HEK293 (cell line): ENCODE measurements around the gene LILRA2.

Experiments
- CTCF ChIA-PET: fragments of 350-600 bp; formaldehyde crosslinking; extraction: SDS; loops from one replicate; lab custom pipeline; 2021; ENCODE audit warnings: antibody characterized with exemption; lab: Yijun Ruan, JAX
- POLR2A ChIA-PET: fragments of 300-600 bp; formaldehyde crosslinking; extraction: SDS; loops from one replicate; lab custom pipeline; 2020; ENCODE audit warnings: antibody characterized with exemption, inconsistent platforms; lab: Yijun Ruan, JAX
- H3K27ac ChIP-seq: fragments of 200-500 bp; sonication (Bioruptor generic); 2 replicates; pipeline ENCODE4 v1.5.1; 2014; ENCODE audit warnings: low read depth, low read length, control low read depth, inconsistent platforms; ENCODE audit errors: extremely low read depth
- H3K36me3 ChIP-seq, 2 experiments: fragments of 200-500 bp in 1 of 2; sonication (Bioruptor generic) in 1 of 2; 1 replicate in 1 of 2; 2 replicates in 1 of 2; pipeline ENCODE4 v1.5.1; 2014 to 2017; ENCODE audit warnings: inconsistent platforms in 2 of 2, low read length in 2 of 2; ENCODE audit not compliant: control insufficient read depth in 2 of 2, insufficient read depth in 1 of 2
- H3K4me1 ChIP-seq: fragments of 200-500 bp; sonication (Bioruptor generic); 2 replicates; pipeline ENCODE4 v1.5.1; 2014; ENCODE audit warnings: mild to moderate bottlenecking, low read length, inconsistent platforms; ENCODE audit not compliant: control insufficient read depth, insufficient read depth
- H3K4me3 ChIP-seq: 2 replicates; pipeline ENCODE4 v1.5.1; 2011; ENCODE audit warnings: low read depth, mild to moderate bottlenecking, control low read depth, low read length, moderate library complexity
- H3K9me3 ChIP-seq: fragments of 200-500 bp; sonication (Bioruptor generic); 2 replicates; pipeline ENCODE4 v1.5.1; 2014; ENCODE audit warnings: low read depth, low read length, inconsistent platforms; ENCODE audit not compliant: control insufficient read depth, insufficient read depth
- BCL11B ChIP-seq: fragments of 450-650 bp; formaldehyde crosslinking; IDR thresholded peaks from 2 replicates; pipeline ENCODE4 v1.5.1; 2016; ENCODE audit warnings: low read depth, missing biosample characterization, missing genetic modification characterization
- GFI1B ChIP-seq: fragments of 450-650 bp; formaldehyde crosslinking; IDR thresholded peaks from 2 replicates; pipeline ENCODE4 v1.5.1; 2016; ENCODE audit warnings: missing biosample characterization, missing genetic modification characterization
- GLIS2 ChIP-seq: fragments of 450-650 bp; formaldehyde crosslinking; IDR thresholded peaks from 2 replicates; pipeline ENCODE4 v1.5.1; 2016; ENCODE audit warnings: missing biosample characterization, missing genetic modification characterization
- KLF7 ChIP-seq: fragments of 450-650 bp; formaldehyde crosslinking; IDR thresholded peaks from 2 replicates; pipeline ENCODE4 v1.5.1; 2016; ENCODE audit warnings: missing biosample characterization, missing genetic modification characterization, borderline replicate concordance
- TRIM28 ChIP-seq: IDR thresholded peaks from 2 replicates; pipeline ENCODE4 v1.6.1; 2011; ENCODE audit warnings: low read length, control low read depth, borderline replicate concordance
- YY1 ChIP-seq: fragments of 450-650 bp; formaldehyde crosslinking; IDR thresholded peaks from 2 replicates; pipeline ENCODE4 v1.5.1; 2018; ENCODE audit warnings: missing biosample characterization, missing genetic modification characterization
- ZBTB1 ChIP-seq: fragments of 450-650 bp; formaldehyde crosslinking; IDR thresholded peaks from 2 replicates; pipeline ENCODE4 v1.5.1; 2016; ENCODE audit warnings: missing biosample characterization, missing genetic modification characterization
- ZBTB21 ChIP-seq: fragments of 450-650 bp; formaldehyde crosslinking; IDR thresholded peaks from 2 replicates; pipeline ENCODE4 v1.5.1; 2017; ENCODE audit warnings: missing biosample characterization, missing genetic modification characterization
- ZNF10 ChIP-seq: fragments of 450-650 bp; formaldehyde crosslinking; IDR thresholded peaks from 2 replicates; pipeline ENCODE4 v1.5.1; 2017; ENCODE audit warnings: missing biosample characterization, missing genetic modification characterization
- ZNF175 ChIP-seq: fragments of 450-650 bp; formaldehyde crosslinking; IDR thresholded peaks from 2 replicates; pipeline ENCODE4 v1.5.1; 2016; ENCODE audit warnings: missing biosample characterization, missing genetic modification characterization
- ZNF221 ChIP-seq: fragments of 450-650 bp; formaldehyde crosslinking; IDR thresholded peaks from 2 replicates; pipeline ENCODE4 v1.5.1; 2017; ENCODE audit warnings: missing biosample characterization, missing genetic modification characterization, borderline replicate concordance
- ZNF223 ChIP-seq: fragments of 450-650 bp; formaldehyde crosslinking; IDR thresholded peaks from 2 replicates; pipeline ENCODE4 v1.5.1; 2016; ENCODE audit warnings: missing biosample characterization, missing genetic modification characterization
- ZNF391 ChIP-seq: fragments of 450-650 bp; formaldehyde crosslinking; IDR thresholded peaks from 2 replicates; pipeline ENCODE4 v1.5.1; 2016; ENCODE audit warnings: low read depth, missing biosample characterization, missing genetic modification characterization, borderline replicate concordance
- ZNF404 ChIP-seq: fragments of 450-650 bp; formaldehyde crosslinking; IDR thresholded peaks from 2 replicates; pipeline ENCODE4 v1.5.1; 2017; ENCODE audit warnings: missing biosample characterization, missing genetic modification characterization
- ZNF521 ChIP-seq: fragments of 450-650 bp; formaldehyde crosslinking; IDR thresholded peaks from 2 replicates; pipeline ENCODE4 v1.5.1; 2017; ENCODE audit warnings: missing biosample characterization, mild to moderate bottlenecking, missing genetic modification characterization
- ZNF610 ChIP-seq: fragments of 450-650 bp; formaldehyde crosslinking; IDR thresholded peaks from 2 replicates; pipeline ENCODE4 v1.5.1; 2016; ENCODE audit warnings: missing biosample characterization, missing genetic modification characterization, borderline replicate concordance
- ZNF658 ChIP-seq: fragments of 450-650 bp; formaldehyde crosslinking; IDR thresholded peaks from 2 replicates; pipeline ENCODE4; 2016; ENCODE audit warnings: missing biosample characterization, missing genetic modification characterization
- ZNF768 ChIP-seq: fragments of 450-650 bp; formaldehyde crosslinking; IDR thresholded peaks from 2 replicates; pipeline ENCODE4 v1.5.1; 2018; ENCODE audit warnings: missing biosample characterization, mild to moderate bottlenecking, missing genetic modification characterization
- ZNF843 ChIP-seq: fragments of 450-650 bp; formaldehyde crosslinking; IDR thresholded peaks from 2 replicates; pipeline ENCODE4 v1.5.1; 2016; ENCODE audit warnings: missing biosample characterization, missing genetic modification characterization
- ZSCAN30 ChIP-seq: fragments of 450-650 bp; IDR thresholded peaks from 2 replicates; pipeline ENCODE4 v1.5.1; 2018; ENCODE audit warnings: missing biosample characterization, mild to moderate bottlenecking, missing genetic modification characterization, moderate library complexity
- TF ChIP-seq, protein P1 (sequence below): fragments of 450-650 bp; formaldehyde crosslinking; IDR thresholded peaks from 2 replicates; pipeline ENCODE4 v1.5.1; 2016; ENCODE audit warnings: missing biosample characterization, missing genetic modification characterization
- TF ChIP-seq, protein P2 (sequence below): fragments of 450-650 bp; formaldehyde crosslinking; IDR thresholded peaks from 2 replicates; pipeline ENCODE4 v1.5.1; 2016; ENCODE audit warnings: missing biosample characterization, missing genetic modification characterization, borderline replicate concordance
- TF ChIP-seq, protein P3 (sequence below): fragments of 450-650 bp; formaldehyde crosslinking; IDR thresholded peaks from 2 replicates; pipeline ENCODE4 v1.5.1; 2017; ENCODE audit warnings: missing biosample characterization, missing genetic modification characterization

The LILRA2 gene

DNA sequence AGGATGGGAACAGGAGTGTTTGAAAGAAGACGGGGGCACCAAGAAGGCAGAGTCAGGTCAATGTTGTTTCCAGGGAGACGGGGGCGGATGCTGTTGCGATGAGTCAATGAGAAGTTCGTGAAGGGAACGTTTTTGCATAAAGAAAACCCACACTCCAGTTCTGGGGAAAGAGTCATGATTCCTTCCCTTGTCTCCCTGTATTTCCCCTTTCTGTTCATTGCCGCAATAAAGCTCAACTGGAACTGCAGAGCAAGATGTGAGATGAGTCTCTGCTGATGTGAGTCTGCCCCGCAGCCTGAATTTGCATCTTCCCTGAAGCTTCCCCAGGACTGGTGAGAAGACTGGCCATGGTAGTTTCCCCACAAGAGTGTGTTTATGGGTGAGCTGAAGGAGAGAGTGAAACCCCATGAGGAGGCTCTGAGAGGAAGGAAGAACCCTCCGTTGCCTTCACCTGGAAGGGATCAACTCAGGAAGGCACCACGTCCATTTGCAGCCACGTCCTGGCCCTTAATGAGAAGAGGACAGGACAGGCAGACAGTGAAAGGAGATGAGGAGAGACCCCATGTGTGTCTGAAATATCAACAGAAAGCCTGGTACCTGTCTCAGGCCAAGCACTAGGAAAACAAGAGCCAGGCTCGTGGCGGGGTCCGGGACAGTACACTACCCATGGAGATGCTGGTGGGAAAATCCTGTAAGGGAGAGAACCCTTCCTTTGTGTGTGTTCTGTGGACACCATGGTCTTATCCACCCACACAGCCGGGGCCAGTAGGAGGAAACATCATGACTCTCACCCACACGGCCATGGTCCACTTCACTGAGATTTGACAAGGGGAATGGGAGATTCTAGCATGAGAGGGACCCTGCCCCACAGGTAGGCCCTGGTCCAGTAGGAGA, 33.5 kb downstream of the LILRA2 start (continued):
- TF ChIP-seq KLF7 (tag by site-specific recombination) (no peak), ZBTB1 (no peak), ZNF404 (tag by site-specific recombination) (no peak)

DNA sequence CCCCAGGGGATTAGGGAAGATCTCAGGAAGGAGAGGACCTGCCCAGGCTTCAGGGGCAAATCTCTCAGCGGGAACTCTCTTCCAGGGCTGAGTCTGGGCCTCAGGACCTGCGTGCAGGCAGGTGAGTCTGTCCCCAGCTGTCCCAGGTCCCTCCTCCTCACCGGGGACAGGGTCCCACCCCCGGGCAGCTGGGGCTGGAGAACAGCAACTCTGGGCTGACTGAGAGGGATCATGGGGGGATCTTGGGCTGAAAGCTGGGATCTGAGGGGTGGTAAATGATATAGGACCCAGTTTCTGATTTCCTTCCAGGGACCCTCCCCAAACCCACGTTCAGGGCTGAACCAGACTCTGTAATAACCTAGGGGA, 34.2 kb downstream of the LILRA2 start:
- POLR2A ChIA-PET = no interaction called here
- H3K4me1 ChIP-seq = no peaks in the 10 kb centered on the region
- no peak for TF ChIP-seq TRIM28
- TF ChIP-seq YY1 (tag by site-specific recombination) = no peak
- TF ChIP-seq, protein P1, sequence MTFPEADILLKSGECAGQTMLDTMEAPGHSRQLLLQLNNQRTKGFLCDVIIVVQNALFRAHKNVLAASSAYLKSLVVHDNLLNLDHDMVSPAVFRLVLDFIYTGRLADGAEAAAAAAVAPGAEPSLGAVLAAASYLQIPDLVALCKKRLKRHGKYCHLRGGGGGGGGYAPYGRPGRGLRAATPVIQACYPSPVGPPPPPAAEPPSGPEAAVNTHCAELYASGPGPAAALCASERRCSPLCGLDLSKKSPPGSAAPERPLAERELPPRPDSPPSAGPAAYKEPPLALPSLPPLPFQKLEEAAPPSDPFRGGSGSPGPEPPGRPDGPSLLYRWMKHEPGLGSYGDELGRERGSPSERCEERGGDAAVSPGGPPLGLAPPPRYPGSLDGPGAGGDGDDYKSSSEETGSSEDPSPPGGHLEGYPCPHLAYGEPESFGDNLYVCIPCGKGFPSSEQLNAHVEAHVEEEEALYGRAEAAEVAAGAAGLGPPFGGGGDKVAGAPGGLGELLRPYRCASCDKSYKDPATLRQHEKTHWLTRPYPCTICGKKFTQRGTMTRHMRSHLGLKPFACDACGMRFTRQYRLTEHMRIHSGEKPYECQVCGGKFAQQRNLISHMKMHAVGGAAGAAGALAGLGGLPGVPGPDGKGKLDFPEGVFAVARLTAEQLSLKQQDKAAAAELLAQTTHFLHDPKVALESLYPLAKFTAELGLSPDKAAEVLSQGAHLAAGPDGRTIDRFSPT = no peak
- TF ChIP-seq, protein P2, sequence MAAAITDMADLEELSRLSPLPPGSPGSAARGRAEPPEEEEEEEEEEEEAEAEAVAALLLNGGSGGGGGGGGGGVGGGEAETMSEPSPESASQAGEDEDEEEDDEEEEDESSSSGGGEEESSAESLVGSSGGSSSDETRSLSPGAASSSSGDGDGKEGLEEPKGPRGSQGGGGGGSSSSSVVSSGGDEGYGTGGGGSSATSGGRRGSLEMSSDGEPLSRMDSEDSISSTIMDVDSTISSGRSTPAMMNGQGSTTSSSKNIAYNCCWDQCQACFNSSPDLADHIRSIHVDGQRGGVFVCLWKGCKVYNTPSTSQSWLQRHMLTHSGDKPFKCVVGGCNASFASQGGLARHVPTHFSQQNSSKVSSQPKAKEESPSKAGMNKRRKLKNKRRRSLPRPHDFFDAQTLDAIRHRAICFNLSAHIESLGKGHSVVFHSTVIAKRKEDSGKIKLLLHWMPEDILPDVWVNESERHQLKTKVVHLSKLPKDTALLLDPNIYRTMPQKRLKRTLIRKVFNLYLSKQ (tag by site-specific recombination) = no peak
- no peak for TF ChIP-seq ZNF521
- TF ChIP-seq ZNF610 (tag by site-specific recombination) = no peak

DNA sequence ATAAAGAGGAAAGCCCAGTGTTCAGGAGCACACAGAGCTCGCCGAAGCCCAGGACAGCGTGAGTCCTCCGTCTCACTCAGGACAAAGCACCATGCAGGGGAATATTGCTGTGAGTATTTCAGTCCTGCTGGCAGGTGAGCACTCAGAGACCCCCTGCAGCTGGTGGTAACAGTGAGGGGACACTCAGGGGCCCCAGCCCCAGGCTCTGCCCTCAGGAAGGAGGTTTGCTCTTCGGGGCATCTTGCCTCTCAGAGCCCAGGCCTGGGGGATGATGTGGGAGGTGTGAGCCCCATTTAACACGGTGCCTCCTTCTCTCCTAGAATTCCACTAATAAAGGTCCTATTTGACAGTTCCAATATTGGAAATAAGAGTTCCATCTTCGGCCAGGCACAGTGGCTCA, 34.6 kb downstream of the LILRA2 start:
- no peaks in the 10 kb centered on the region for H3K4me1 ChIP-seq
- no peak overlapping the region for H3K27ac ChIP-seq
- CTCF ChIA-PET = no interaction called here
- H3K9me3 ChIP-seq = no peaks in the 10 kb centered on the region; the same call in 1 of the 2 replicates
- no peaks in the 10 kb centered on the region for H3K36me3 ChIP-seq
- no peak for TF ChIP-seq ZNF391 (tag by site-specific recombination)
- no peak for TF ChIP-seq ZNF221 (tag by site-specific recombination)
- no peak for TF ChIP-seq ZNF768 (tag by site-specific recombination)
- no peak for TF ChIP-seq GFI1B (tag by site-specific recombination)
- TF ChIP-seq ZNF175 (tag by site-specific recombination) = no peak
- no peak for TF ChIP-seq GLIS2 (tag by site-specific recombination)
- no peak for TF ChIP-seq ZNF843 (tag by site-specific recombination)
- TF ChIP-seq KLF7 (tag by site-specific recombination) = no peak
- TF ChIP-seq, protein P3, sequence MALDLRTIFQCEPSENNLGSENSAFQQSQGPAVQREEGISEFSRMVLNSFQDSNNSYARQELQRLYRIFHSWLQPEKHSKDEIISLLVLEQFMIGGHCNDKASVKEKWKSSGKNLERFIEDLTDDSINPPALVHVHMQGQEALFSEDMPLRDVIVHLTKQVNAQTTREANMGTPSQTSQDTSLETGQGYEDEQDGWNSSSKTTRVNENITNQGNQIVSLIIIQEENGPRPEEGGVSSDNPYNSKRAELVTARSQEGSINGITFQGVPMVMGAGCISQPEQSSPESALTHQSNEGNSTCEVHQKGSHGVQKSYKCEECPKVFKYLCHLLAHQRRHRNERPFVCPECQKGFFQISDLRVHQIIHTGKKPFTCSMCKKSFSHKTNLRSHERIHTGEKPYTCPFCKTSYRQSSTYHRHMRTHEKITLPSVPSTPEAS (tag by site-specific recombination) = no peak
- no peak for TF ChIP-seq ZSCAN30 (tag by site-specific recombination)
- TF ChIP-seq ZNF658 = no peak
- TF ChIP-seq ZNF10 = no peak
- TF ChIP-seq ZNF223 = no peak
- TF ChIP-seq BCL11B (tag by site-specific recombination) = no peak
- TF ChIP-seq ZBTB21 (tag by site-specific recombination) = no peak
- TF ChIP-seq, all 188 proteins: peak for 0
- POLR2A ChIA-PET = no interaction called here
- no peak overlapping the region for H3K4me3 ChIP-seq

More for the DNA sequence above, 34.2 kb downstream of the LILRA2 start:
- Histone ChIP-seq H3K4me3 (no peak overlapping the region), H3K36me3 (no peaks in the 10 kb centered on the region), H3K27ac (no peak overlapping the region), H3K9me3 (no peaks in the 10 kb centered on the region; the same call in 1 of the 2 replicates)
- CTCF ChIA-PET = no interaction called here
